ENCODE data around the gene RCAN1. TPM values are rescaled to one million over a fixed set of nuclear protein-coding genes. Genes with fewer than 3 reads are reported as not detected.

Gene RCAN1
- total RNA-seq, 2 donors from 2014 or later = 20.8 to 29.0 TPM

- no peak overlapping the region for H3K27ac ChIP-seq
- intact Hi-C loops (cut with DNase I) = no loop called here
- WGBS, 2 donors = 73 to 83% methylated on average over 1 of the region's 1 CpG
Observed at GRCh38 chr21:34618941-34619340, 4.0 kb upstream of the RCAN1 start.

GRCh38 chr21:34617753-34618339 is 2.9 kb upstream of the RCAN1 start:
- DNase-seq (no peak), ATAC-seq (no peak)
- Histone ChIP-seq H3K4me3 (no peak overlapping the region), H3K27ac (no peak overlapping the region), H3K4me1 (peaks cover 13% of the 10 kb centered on the region), H3K27me3 (no peaks in the 10 kb centered on the region), H3K9me3 (no peaks in the 10 kb centered on the region), H3K36me3 (replicated peaks in 1 of 2; ENCODE audit: insufficient read depth in 1 of 2, low read depth in 2 of 2) (no peaks in the 10 kb centered on the region)
- 63 to 77% methylated on average over 8 of the region's 8 CpGs for WGBS, 2 donors
- intact Hi-C loops (cut with DNase I) = no loop called here
- TF ChIP-seq POLR2A (IDR thresholded peaks at IDR 0.05) = no peak
- TF ChIP-seq CTCF (IDR thresholded peaks at IDR 0.05) = no peak

More at GRCh38 chr21:34618941-34619340, 4.0 kb upstream of the RCAN1 start:
- H3K9me3 ChIP-seq = no peaks in the 10 kb centered on the region
- DNase-seq (no peak), ATAC-seq (no peak)
- H3K36me3 ChIP-seq (replicated peaks in 1 of 2; ENCODE audit: insufficient read depth in 1 of 2, low read depth in 2 of 2) = no peaks in the 10 kb centered on the region
- no peak for TF ChIP-seq POLR2A (IDR thresholded peaks at IDR 0.05)
- no peak for TF ChIP-seq CTCF (IDR thresholded peaks at IDR 0.05)
- no peaks in the 10 kb centered on the region for H3K27me3 ChIP-seq
- no peak overlapping the region for H3K4me3 ChIP-seq
- peaks cover 2% of the 10 kb centered on the region for H3K4me1 ChIP-seq

- WGBS, 2 donors = 0 to 3% methylated on average over 7 to 8 of the region's 8 CpGs
- H3K4me1 ChIP-seq = peaks cover 17% of the 10 kb centered on the region
- H3K27ac ChIP-seq = peak overlapping the region in 3 of 4 donors; percentile 81 to 89 (median 86)
- H3K9me3 ChIP-seq = no peaks in the 10 kb centered on the region
- no peak for DNase-seq
- peak overlapping the region in 1 of 2 donors; percentile 48 for H3K4me3 ChIP-seq
- no peaks in the 10 kb centered on the region for H3K36me3 ChIP-seq (replicated peaks in 1 of 2; ENCODE audit: insufficient read depth in 1 of 2, low read depth in 2 of 2)
- intact Hi-C loops (cut with DNase I) = no loop called here
- TF ChIP-seq POLR2A (IDR thresholded peaks at IDR 0.05) (peak in 1 of 3 donors; percentile 38), CTCF (IDR thresholded peaks at IDR 0.05) (no peak)
- ATAC-seq = peak; percentile 10
- no peaks in the 10 kb centered on the region for H3K27me3 ChIP-seq
Observed at GRCh38 chr21:34615487-34615814, 538 bp upstream of the RCAN1 start.

- peaks cover 17% of the 10 kb centered on the region for H3K4me1 ChIP-seq
- peak in 2 of 3 donors; percentile 6 to 28 for TF ChIP-seq POLR2A (IDR thresholded peaks at IDR 0.05)
- no peak for TF ChIP-seq CTCF (IDR thresholded peaks at IDR 0.05)
- no peaks in the 10 kb centered on the region for H3K36me3 ChIP-seq (replicated peaks in 1 of 2; ENCODE audit: insufficient read depth in 1 of 2, low read depth in 2 of 2)
- H3K27me3 ChIP-seq = no peaks in the 10 kb centered on the region
- H3K27ac ChIP-seq = peak overlapping the region in 3 of 4 donors; percentile 81 to 89 (median 86)
- peak overlapping the region; percentile 55 to 56 for H3K4me3 ChIP-seq
- peak; percentile 20 for ATAC-seq
- no peaks in the 10 kb centered on the region for H3K9me3 ChIP-seq
- 3 to 4% methylated on average over 17 to 43 of the region's 43 CpGs for WGBS, 2 donors
- DNase-seq = peak in 2 of 4 donors; percentile 25 to 31
- intact Hi-C loops (cut with DNase I) = no loop called here
Observed at GRCh38 chr21:34613679-34614627, 960 bp downstream of the RCAN1 start.

All from body of pancreas (tissue), 4 donors.